HG02798 (cell line): ENCODE measurements around the gene RLN3.

Experiments
- ATAC-seq: cut with Tn5 transposase; IDR thresholded peaks from one replicate; pipeline ENCODE4 v1.9.1; 2021; ENCODE audit warnings: mild to moderate bottlenecking; ENCODE audit not compliant: unreplicated experiment, poor library complexity

The RLN3 gene

GRCh38 chr19:14027856-14028450 is at the start of gene RLN3:
RLN3 (plus strand) TSS chr19:14028148; CDS start chr19:14028205, 57 bp downstream.
- no peak for ATAC-seq

GRCh38 chr19:13978351-13979243 is 49.4 kb upstream of the RLN3 start:
- ATAC-seq = no peak

- ATAC-seq = no peak
Observed at GRCh38 chr19:13979244-13979615, 48.7 kb upstream of the RLN3 start.

GRCh38 chr19:13979686-13980085 is 48.3 kb upstream of the RLN3 start:
- ATAC-seq = no peak

GRCh38 chr19:13980340-13980739 is 47.6 kb upstream of the RLN3 start:
- ATAC-seq = no peak

- no peak for ATAC-seq
Observed at GRCh38 chr19:13981021-13981420, 46.9 kb upstream of the RLN3 start.

GRCh38 chr19:13981467-13981866 is 46.5 kb upstream of the RLN3 start:
- no peak for ATAC-seq

- ATAC-seq = no peak
Observed at GRCh38 chr19:13981988-13982501, 45.9 kb upstream of the RLN3 start.

GRCh38 chr19:13982773-13983172 is 45.2 kb upstream of the RLN3 start:
- no peak for ATAC-seq

GRCh38 chr19:13983213-13983889 is 44.6 kb upstream of the RLN3 start:
- ATAC-seq = no peak

- ATAC-seq = no peak
Observed at GRCh38 chr19:13984186-13984585, 43.8 kb upstream of the RLN3 start.

- no peak for ATAC-seq
Observed at GRCh38 chr19:13984875-13985741, 42.8 kb upstream of the RLN3 start.

- peak; percentile 16 for ATAC-seq
Observed at GRCh38 chr19:13985771-13986347, 42.1 kb upstream of the RLN3 start.

GRCh38 chr19:13986348-13986904 is 41.5 kb upstream of the RLN3 start:
- ATAC-seq = peak; percentile 83

GRCh38 chr19:13987101-13987890 is 40.7 kb upstream of the RLN3 start:
- no peak for ATAC-seq

- no peak for ATAC-seq
Observed at GRCh38 chr19:13989487-13989886, 38.5 kb upstream of the RLN3 start.

- ATAC-seq = no peak
Observed at GRCh38 chr19:13990085-13990484, 37.9 kb upstream of the RLN3 start.

- no peak for ATAC-seq
Observed at GRCh38 chr19:13992025-13992424, 35.9 kb upstream of the RLN3 start.
